Measurements from ENCODE around the gene YOD1. TPM values are rescaled to one million over a fixed set of nuclear protein-coding genes. Genes with fewer than 3 reads are reported as not detected.

YOD1 gene
- total and polyA plus RNA-seq, 2 of the 13 experiments (the other 11 are each of a cell fraction or from before 2014, with no cell fraction given): 3.4 to 9.1 TPM

- no peak for TF ChIP-seq ZNF614 (CRISPR knock-in tag; IDR thresholded peaks at IDR 0.05; ENCODE audit: borderline replicate concordance)
- no peak for TF ChIP-seq GABPB1 (CRISPR knock-in tag; IDR thresholded peaks at IDR 0.05)
- TF ChIP-seq TBX3 (IDR thresholded peaks at IDR 0.05; ENCODE audit: borderline replicate concordance): no peak
- TF ChIP-seq ZC3H13 (CRISPR knock-in tag; IDR thresholded peaks at IDR 0.05): no peak
- TF ChIP-seq MZF1 (CRISPR knock-in tag; IDR thresholded peaks at IDR 0.05; ENCODE audit: borderline replicate concordance): no peak
Measured at GRCh38 chr1:207056673-207057072, 5.7 kb upstream of the YOD1 start (continued).

GRCh38 chr1:207055386-207056001, 4.5 kb upstream of the YOD1 start:
- intact Hi-C loops (cut with micrococcal nuclease; ENCODE audit: unreplicated experiment): no loop called here
- ChIA-PET POLR2A (no interaction called here), CTCF (ENCODE audit: low intra/inter-chr PET ratio, low total read pairs) (no interaction called here)
- peaks cover 14% of the 10 kb centered on the region; the same call in 1 of the 2 replicates for H3K4me1 ChIP-seq (ENCODE audit: insufficient read depth, low read length)
- H4K20me1 ChIP-seq (ENCODE audit: insufficient read depth, low read length): no peaks in the 10 kb centered on the region
- no peak overlapping the region for H3K4me2 ChIP-seq (ENCODE audit: low read depth, low read length)
- H3K36me3 ChIP-seq (replicated peaks in 1 of 2; ENCODE audit: control insufficient read depth in 1 of 2, insufficient read depth in 2 of 2, low read length in 2 of 2): 0 out of 5 replicates have a peak, but pooled peaks cover 0 to 3% of the 10 kb centered on the region in 2 experiments
- peaks cover 3% of the 10 kb centered on the region for H3K79me2 ChIP-seq (ENCODE audit: insufficient read depth, low read length)
- H3K9ac ChIP-seq (ENCODE audit: insufficient read depth, low read depth, low read length): no peak overlapping the region
- no peak overlapping the region for H3K27ac ChIP-seq (ENCODE audit: extremely low read length, insufficient read depth, low read length)
- DNase-seq (ENCODE audit: low spot score) (no peak), ATAC-seq (no peak), FAIRE-seq (no peak)
- WGBS (ENCODE audit: low lambda C conversion rate): 71% methylated on average over 3 of the region's 3 CpGs
- H3K27me3 ChIP-seq (ENCODE audit: control insufficient read depth in 1 of 2, insufficient read depth in 2 of 2, low read length in 2 of 2): no peaks in the 10 kb centered on the region; a peak in 1 of 5 replicates
- no peak overlapping the region for H2AFZ ChIP-seq (ENCODE audit: low read length)
- TF ChIP-seq HIVEP1 (CRISPR knock-in tag; IDR thresholded peaks at IDR 0.05): no peak
- no TSS peak for BruUV-seq (replicated peaks)
- in situ Hi-C loops (cut with HindIII; ENCODE audit: extremely low pct_ligation_motif_present, low pct_unique_long_range_greater_than_20kb): no loop called here
- H3K4me3 ChIP-seq (replicated peaks in 1 of 3; ENCODE audit: insufficient read depth in 1 of 3, low read depth in 2 of 3, low read length in 3 of 3): no peak overlapping the region
- H3K9me3 ChIP-seq (ENCODE audit: low read length): no peaks in the 10 kb centered on the region

GRCh38 chr1:207054491-207054890, 3.5 kb upstream of the YOD1 start:
- Histone ChIP-seq H3K27me3 (ENCODE audit: control insufficient read depth in 1 of 2, insufficient read depth in 2 of 2, low read length in 2 of 2) (no peaks in the 10 kb centered on the region; a peak in 1 of 5 replicates), H3K36me3 (replicated peaks in 1 of 2; ENCODE audit: control insufficient read depth in 1 of 2, insufficient read depth in 2 of 2, low read length in 2 of 2) (peaks cover 0 to under 1% of the 10 kb centered on the region in 2 experiments; a peak in 1 of 5 replicates), H3K4me2 (ENCODE audit: low read depth, low read length) (no peak overlapping the region), H3K79me2 (ENCODE audit: insufficient read depth, low read length) (peaks cover 13% of the 10 kb centered on the region), H3K4me1 (ENCODE audit: insufficient read depth, low read length) (peaks cover 17% of the 10 kb centered on the region), H2AFZ (ENCODE audit: low read length) (no peak overlapping the region), H4K20me1 (ENCODE audit: insufficient read depth, low read length) (no peaks in the 10 kb centered on the region), H3K9me3 (ENCODE audit: low read length) (no peaks in the 10 kb centered on the region), H3K9ac (ENCODE audit: insufficient read depth, low read depth, low read length) (no peak overlapping the region), H3K27ac (ENCODE audit: extremely low read length, insufficient read depth, low read length) (no peak overlapping the region), H3K4me3 (replicated peaks in 1 of 3; ENCODE audit: insufficient read depth in 1 of 3, low read depth in 2 of 3, low read length in 3 of 3) (no peak overlapping the region)
- ATAC-seq (no peak), DNase-seq (ENCODE audit: low spot score) (no peak), FAIRE-seq (no peak)
- ChIA-PET CTCF (ENCODE audit: low intra/inter-chr PET ratio, low total read pairs) (no interaction called here), POLR2A (interaction anchor here (2.4 kb wide), 1 partner anchor 33 kb away, joined by 11 read pairs; no protein-coding TSS in a partner anchor)
- in situ Hi-C loops (cut with HindIII; ENCODE audit: extremely low pct_ligation_motif_present, low pct_unique_long_range_greater_than_20kb) (no loop called here), intact Hi-C loops (cut with micrococcal nuclease; ENCODE audit: unreplicated experiment) (no loop called here)
- BruUV-seq (replicated peaks): no TSS peak
- WGBS (ENCODE audit: low lambda C conversion rate): 82% methylated on average over 2 of the region's 2 CpGs
- TF ChIP-seq KIAA2018 (CRISPR knock-in tag; IDR thresholded peaks at IDR 0.05; ENCODE audit: borderline replicate concordance): no peak
- no peak for TF ChIP-seq RFX3 (CRISPR knock-in tag; IDR thresholded peaks at IDR 0.05)
